DND-41 (cell line): ENCODE data around the gene CARMIL1.

Experiments used
- ATAC-seq: fragments of 200-7000 bp; cut with Tn5 transposase; 3 replicates; pipeline ENCODE4 v1.9.1; 2021; ENCODE audit warnings: low read depth; ENCODE audit not compliant: insufficient read depth
- DNase-seq: peaks from one replicate; pipeline ENCODE4 v3.0.0-alpha.2; 2020
- H2AFZ ChIP-seq: 2 replicates; pipeline ENCODE4 v1.6.0; 2012; ENCODE audit warnings: low read depth, low read length
- H3K27ac ChIP-seq: 2 replicates; pipeline ENCODE4 v1.5.1; 2012; ENCODE audit warnings: low read length, inconsistent platforms
- H3K27me3 ChIP-seq: fragments of 200-600 bp; sonication (generic); 2 replicates; pipeline ENCODE4 v1.6.0; 2012; ENCODE audit warnings: low read length, mild to moderate bottlenecking, inconsistent platforms; ENCODE audit not compliant: insufficient read depth, poor library complexity
- H3K36me3 ChIP-seq: 2 replicates; pipeline ENCODE4 v1.5.1; 2012; ENCODE audit warnings: low read length, inconsistent platforms; ENCODE audit not compliant: insufficient read depth
- H3K4me1 ChIP-seq: 2 replicates; pipeline ENCODE4 v1.5.1; 2012; ENCODE audit warnings: mild to moderate bottlenecking, low read length; ENCODE audit not compliant: insufficient read depth
- H3K4me2 ChIP-seq: 2 replicates; pipeline ENCODE4 v1.6.0; 2012; ENCODE audit warnings: mild to moderate bottlenecking, moderate library complexity, low read length, inconsistent platforms; ENCODE audit not compliant: insufficient read depth
- H3K4me3 ChIP-seq, 2 experiments: fragments of 200-600 bp in 1 of 2; shearing (Covaris generic) in 1 of 2; 2 replicates each; pipeline ENCODE4 v1.5.1; 2012 to 2016; ENCODE audit warnings: inconsistent platforms in 2 of 2, low read length in 2 of 2, mild to moderate bottlenecking in 2 of 2, low read depth in 1 of 2, moderate library complexity in 1 of 2
- H3K79me2 ChIP-seq: 2 replicates; pipeline ENCODE4 v1.6.0; 2012; ENCODE audit warnings: low read length, inconsistent platforms; ENCODE audit not compliant: insufficient read depth
- H3K9ac ChIP-seq: 2 replicates; pipeline ENCODE4 v1.6.0; 2012; ENCODE audit warnings: low read depth, mild to moderate bottlenecking, inconsistent platforms, low read length, moderate library complexity
- H3K9me3 ChIP-seq: 2 replicates; pipeline ENCODE4 v1.5.1; 2012; ENCODE audit warnings: low read length, moderate library complexity, mild to moderate bottlenecking, inconsistent platforms; ENCODE audit not compliant: insufficient read depth, severe bottlenecking
- H4K20me1 ChIP-seq: 2 replicates; pipeline ENCODE4 v1.6.0; 2012; ENCODE audit warnings: low read length; ENCODE audit not compliant: insufficient read depth
- EZH2 ChIP-seq: IDR thresholded peaks from 3 replicates; pipeline ENCODE4 v1.6.1; 2012; ENCODE audit warnings: borderline replicate concordance, low read depth, mild to moderate bottlenecking, moderate library complexity, low read length, inconsistent platforms; ENCODE audit not compliant: severe bottlenecking
- TF ChIP-seq, protein P1 (sequence below): IDR thresholded peaks from 2 replicates; pipeline ENCODE4 v1.5.1; 2012; ENCODE audit warnings: borderline replicate concordance, low read length, moderate library complexity, mild to moderate bottlenecking; ENCODE audit not compliant: poor library complexity, severe bottlenecking; ENCODE audit errors: extremely low read depth

CARMIL1 gene

DNA sequence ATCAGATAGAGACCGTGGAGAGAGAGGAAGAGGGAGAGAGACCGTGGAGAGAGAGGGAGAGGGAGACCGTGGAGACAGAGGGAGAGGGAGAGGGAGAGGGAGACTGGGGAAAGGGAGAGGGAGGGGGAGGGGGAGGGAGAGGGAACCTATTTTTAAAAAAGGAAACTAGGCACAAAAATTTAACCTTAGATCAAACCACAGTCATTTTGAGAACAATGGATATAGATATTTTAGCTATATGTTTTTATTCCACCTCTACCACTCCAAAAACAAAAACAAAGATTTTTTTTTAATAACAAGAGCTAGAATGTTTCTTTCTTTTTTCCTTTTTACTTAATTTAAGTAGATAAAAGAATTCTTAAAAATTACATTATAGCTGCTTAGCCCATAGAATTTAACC, 307.8 kb downstream of the CARMIL1 start:
- no peaks in the 10 kb centered on the region for H3K36me3 ChIP-seq

DNA sequence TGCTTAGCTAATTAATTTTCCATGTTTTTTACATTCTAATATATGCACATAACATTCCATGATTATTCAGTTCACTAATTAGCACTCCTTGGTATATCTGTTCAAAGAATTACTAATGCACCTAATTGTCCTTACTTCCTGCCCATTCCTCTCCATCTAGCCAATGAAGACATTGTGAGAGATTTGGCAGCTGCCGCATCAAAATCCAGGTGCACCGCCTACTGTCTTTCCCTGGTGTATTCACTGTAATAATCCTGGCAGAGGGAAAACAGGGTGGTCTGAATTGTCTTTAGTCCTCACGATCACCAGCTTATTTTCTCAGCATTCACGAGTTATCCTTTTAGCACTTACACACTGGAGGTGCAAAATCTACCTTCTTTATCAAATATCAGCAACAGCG, 311.8 kb downstream of the CARMIL1 start:
- Histone ChIP-seq H2AFZ (no peak overlapping the region), H3K4me1 (no peaks in the 10 kb centered on the region), H3K36me3 (no peaks in the 10 kb centered on the region), H3K79me2 (no peaks in the 10 kb centered on the region), H3K27ac (no peak overlapping the region), H3K9me3 (no peaks in the 10 kb centered on the region), H3K4me2 (no peak overlapping the region), H3K27me3 (peaks cover 27% of the 10 kb centered on the region), H3K4me3 (no peak overlapping the region), H3K9ac (no peak overlapping the region), H4K20me1 (no peaks in the 10 kb centered on the region)
- DNase-seq (no peak), ATAC-seq (no peak)
- no peak for TF ChIP-seq EZH2
- TF ChIP-seq, protein P1, sequence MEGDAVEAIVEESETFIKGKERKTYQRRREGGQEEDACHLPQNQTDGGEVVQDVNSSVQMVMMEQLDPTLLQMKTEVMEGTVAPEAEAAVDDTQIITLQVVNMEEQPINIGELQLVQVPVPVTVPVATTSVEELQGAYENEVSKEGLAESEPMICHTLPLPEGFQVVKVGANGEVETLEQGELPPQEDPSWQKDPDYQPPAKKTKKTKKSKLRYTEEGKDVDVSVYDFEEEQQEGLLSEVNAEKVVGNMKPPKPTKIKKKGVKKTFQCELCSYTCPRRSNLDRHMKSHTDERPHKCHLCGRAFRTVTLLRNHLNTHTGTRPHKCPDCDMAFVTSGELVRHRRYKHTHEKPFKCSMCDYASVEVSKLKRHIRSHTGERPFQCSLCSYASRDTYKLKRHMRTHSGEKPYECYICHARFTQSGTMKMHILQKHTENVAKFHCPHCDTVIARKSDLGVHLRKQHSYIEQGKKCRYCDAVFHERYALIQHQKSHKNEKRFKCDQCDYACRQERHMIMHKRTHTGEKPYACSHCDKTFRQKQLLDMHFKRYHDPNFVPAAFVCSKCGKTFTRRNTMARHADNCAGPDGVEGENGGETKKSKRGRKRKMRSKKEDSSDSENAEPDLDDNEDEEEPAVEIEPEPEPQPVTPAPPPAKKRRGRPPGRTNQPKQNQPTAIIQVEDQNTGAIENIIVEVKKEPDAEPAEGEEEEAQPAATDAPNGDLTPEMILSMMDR, result no peak

More for the DNA sequence above, 307.8 kb downstream of the CARMIL1 start:
- Histone ChIP-seq H3K4me2 (no peak overlapping the region), H4K20me1 (no peaks in the 10 kb centered on the region), H3K9ac (no peak overlapping the region), H3K9me3 (no peaks in the 10 kb centered on the region), H3K4me3 (no peak overlapping the region), H2AFZ (no peak overlapping the region), H3K27me3 (peaks cover 15% of the 10 kb centered on the region), H3K27ac (no peak overlapping the region), H3K4me1 (peaks cover 3% of the 10 kb centered on the region; the same call in 1 of the 2 replicates), H3K79me2 (no peaks in the 10 kb centered on the region)
- ATAC-seq (no peak), DNase-seq (no peak)
- TF ChIP-seq, protein P1, result no peak
- no peak for TF ChIP-seq EZH2

DNA sequence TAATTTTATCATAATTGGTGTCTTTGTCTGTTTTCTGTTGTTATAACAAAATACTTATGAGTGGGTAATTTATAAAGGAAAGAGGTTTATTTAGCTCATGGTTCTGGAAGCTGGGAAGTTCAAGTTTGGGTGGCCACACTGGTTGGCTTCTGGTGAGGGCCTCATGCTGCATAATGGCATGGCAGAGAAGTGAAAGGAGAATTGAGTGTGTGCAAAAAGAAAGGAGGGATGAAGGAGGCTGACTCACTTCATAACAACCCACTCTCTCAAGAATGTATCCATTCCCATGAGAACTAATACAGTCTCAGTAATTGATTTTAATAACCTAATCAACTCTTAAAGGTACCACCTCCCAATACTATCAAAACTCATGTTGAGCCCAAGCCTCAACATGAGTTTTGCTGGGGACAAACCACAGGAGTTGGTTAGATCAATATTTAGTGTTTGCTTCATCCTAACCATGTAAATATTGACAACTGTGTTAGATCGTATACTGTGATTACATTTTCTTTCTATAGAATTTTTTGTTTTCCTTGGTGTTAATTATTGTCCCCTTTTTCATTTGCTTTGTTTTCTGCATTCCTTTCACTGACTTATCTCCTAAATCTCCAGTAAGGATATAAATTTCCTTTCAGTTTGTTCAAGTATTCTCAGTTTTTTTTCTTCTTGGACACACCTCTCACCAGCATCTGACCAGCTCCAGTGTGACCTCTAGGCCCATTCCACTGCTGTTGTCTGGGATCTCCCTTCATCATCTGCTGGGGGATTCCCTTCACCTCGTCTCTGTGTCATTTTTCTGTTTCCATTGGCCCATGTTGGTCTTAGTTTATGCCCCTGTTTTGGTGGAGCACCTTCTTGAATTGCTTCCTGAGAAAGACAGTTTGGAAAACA, 318.0 kb downstream of the CARMIL1 start:
- H3K79me2 ChIP-seq, result no peaks in the 10 kb centered on the region
- no peak overlapping the region for H2AFZ ChIP-seq
- H3K36me3 ChIP-seq, result no peaks in the 10 kb centered on the region
- no peaks in the 10 kb centered on the region for H3K4me1 ChIP-seq
- H3K9me3 ChIP-seq, result no peaks in the 10 kb centered on the region
- H3K27ac ChIP-seq, result no peak overlapping the region
- DNase-seq (no peak), ATAC-seq (no peak)
- H3K27me3 ChIP-seq, result peaks cover 24% of the 10 kb centered on the region
- no peak overlapping the region for H3K4me3 ChIP-seq
- TF ChIP-seq EZH2, result no peak
- TF ChIP-seq, protein P1, result no peak
- H3K9ac ChIP-seq, result no peak overlapping the region
- H4K20me1 ChIP-seq, result no peaks in the 10 kb centered on the region
- H3K4me2 ChIP-seq, result no peak overlapping the region
